H1 (cell line): Measurements from ENCODE around the gene GLDC. TPM values are rescaled to one million over a fixed set of nuclear protein-coding genes. Genes with fewer than 3 reads are reported as not detected.

Experiments used
- CHD7 ChIP-seq: fragments of 300-600 bp; sonication (generic); IDR thresholded peaks from 2 replicates; pipeline ENCODE4 v1.7.1; 2012; ENCODE audit warnings: low read length, moderate library complexity, mild to moderate bottlenecking, inconsistent platforms; ENCODE audit not compliant: insufficient replicate concordance
- GTF2F1 ChIP-seq: IDR thresholded peaks from 2 replicates; pipeline ENCODE4 v1.6.1; 2012; ENCODE audit warnings: low read depth, low read length, improper control_type of control experiment, borderline replicate concordance
- SUZ12 ChIP-seq: fragments of 200-600 bp; sonication (generic); IDR thresholded peaks from 2 replicates; pipeline ENCODE4 v1.6.1; 2012; ENCODE audit warnings: mild to moderate bottlenecking, inconsistent platforms, low read length, moderate library complexity, mixed read lengths
- polyA plus RNA-seq, 7 experiments: library from polyadenylated mRNA; depleted of rRNA in 3 of 7; stranded (reverse) in 5 of 7; unstranded in 2 of 7; fragments of >200 nt in 5 of 7; fragments of 200-250 nt in 2 of 7; gene quantifications; 1 replicate in 5 of 7; 2 replicates in 1 of 7; 4 replicates in 1 of 7; pipeline versions ENCODE4 v1.2.1 to v1.2.3, GENCODE V29; 2011 to 2013; ENCODE audit warnings: missing spikeins in 2 of 7, mixed read lengths in 2 of 7
- total RNA-seq: library from RNA; stranded (reverse); fragmentation: NEBNext Ultra II Directional; extraction: Animal tissue kit (Norgen Biotek cat#: 25700); gene quantifications from 2 replicates; pipeline ENCODE4 v1.2.1, GENCODE V29; 2021

The GLDC gene
- total and polyA plus RNA-seq, 2 of the 8 experiments (the other 6 are each of a cell fraction or from before 2014, with no cell fraction given) = 48.8 to 101 TPM

DNA sequence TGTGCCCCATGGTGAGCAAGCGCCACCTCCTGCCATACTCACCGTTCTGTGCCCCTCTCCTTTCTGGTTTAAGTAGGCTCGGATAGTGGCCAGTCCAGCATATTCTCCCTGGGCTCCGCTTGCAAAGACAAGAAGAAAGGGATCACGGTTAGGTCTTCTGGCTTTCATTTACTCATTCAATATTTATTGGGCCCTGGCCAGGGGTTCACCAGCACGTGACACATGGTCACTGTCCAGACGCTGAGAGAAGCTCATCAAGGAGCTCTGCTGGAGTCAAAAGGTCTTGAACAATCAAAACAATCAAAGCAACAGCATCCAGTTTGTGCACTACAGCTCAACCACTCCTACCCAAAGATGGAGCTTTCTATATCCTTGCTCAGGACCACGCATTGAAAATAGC, 80.2 kb downstream of the GLDC start (continued):
- TF ChIP-seq CHD7 (no peak), SUZ12 (no peak), GTF2F1 (no peak)
